IMR-90 (cell line): Measurements from ENCODE around the gene PID1. TPM values are rescaled to one million over a fixed set of nuclear protein-coding genes. Genes with fewer than 3 reads are reported as not detected.

ENCODE experiments used
- ATAC-seq: fragments of 200-7000 bp; cut with Tn5 transposase; 2 replicates; pipeline ENCODE4 v1.9.1; 2020; ENCODE audit warnings: low read depth, mild to moderate bottlenecking, moderate library complexity
- BruUV-seq: library from RNA; stranded (reverse); fragments of 400-500 nt; replicated peaks from 2 replicates; lab custom pipeline; 2021; lab: Mats Ljungman, UMichigan
- CTCF ChIA-PET: fragments of 300-600 bp; formaldehyde crosslinking; extraction: SDS; loops from one replicate; lab custom pipeline; 2021; ENCODE audit warnings: antibody characterized with exemption; lab: Yijun Ruan, JAX
- POLR2A ChIA-PET: fragments of 300-600 bp; sonication (Branson Sonifier 250); formaldehyde crosslinking; loops from one replicate; lab custom pipeline; 2022; ENCODE audit warnings: antibody characterized with exemption; ENCODE audit not compliant: unreplicated experiment; lab: Charles Lee
- DNase-seq: peaks from one replicate; pipeline ENCODE4 v3.0.0; 2013
- H2AFZ ChIP-seq: replicated peaks from 2 replicates; pipeline ENCODE3; 2013; ENCODE audit warnings: low read length, mild to moderate bottlenecking; ENCODE audit not compliant: poor library complexity
- H2AK5ac ChIP-seq: 2 replicates; pipeline ENCODE4 v1.6.1; 2013; ENCODE audit warnings: low read depth, low read length, inconsistent platforms
- H2AK9ac ChIP-seq: replicated peaks from 2 replicates; pipeline ENCODE3; 2013; ENCODE audit warnings: mild to moderate bottlenecking, low read depth, low read length, moderate library complexity; ENCODE audit not compliant: poor library complexity
- H2BK120ac ChIP-seq: 2 replicates; pipeline ENCODE4 v1.6.1; 2013; ENCODE audit warnings: low read depth, low read length, inconsistent platforms
- H2BK15ac ChIP-seq: 3 replicates; pipeline ENCODE4 v1.6.1; 2013; ENCODE audit warnings: low read depth, low read length, inconsistent platforms
- H2BK20ac ChIP-seq: 2 replicates; pipeline ENCODE4 v1.6.1; 2013; ENCODE audit warnings: low read depth, mild to moderate bottlenecking, inconsistent platforms, low read length, moderate library complexity
- H2BK5ac ChIP-seq: 2 replicates; pipeline ENCODE4 v1.6.1; 2013; ENCODE audit warnings: mild to moderate bottlenecking, low read depth, low read length, inconsistent platforms; ENCODE audit not compliant: poor library complexity, severe bottlenecking
- H3K14ac ChIP-seq: replicated peaks from 2 replicates; pipeline ENCODE4 v1.6.1; 2013; ENCODE audit warnings: low read depth, low read length, inconsistent platforms
- H3K18ac ChIP-seq: 2 replicates; pipeline ENCODE4 v1.6.1; 2013; ENCODE audit warnings: low read depth, low read length, control low read depth
- H3K23ac ChIP-seq: 2 replicates; pipeline ENCODE4 v1.6.1; 2013; ENCODE audit warnings: low read depth, low read length, inconsistent platforms
- H3K27ac ChIP-seq: 2 replicates; pipeline ENCODE4 v1.5.1; 2013; ENCODE audit warnings: mild to moderate bottlenecking, control low read depth, low read length; ENCODE audit not compliant: insufficient read depth
- H3K27me3 ChIP-seq: 2 replicates; pipeline ENCODE4 v1.6.1; 2013; ENCODE audit warnings: low read length; ENCODE audit not compliant: control insufficient read depth, insufficient read depth
- H3K36me3 ChIP-seq: 2 replicates; pipeline ENCODE4 v1.6.1; 2013; ENCODE audit warnings: low read length, mixed read lengths; ENCODE audit not compliant: control insufficient read depth, insufficient read depth
- H3K4ac ChIP-seq: 2 replicates; pipeline ENCODE4 v1.6.1; 2013; ENCODE audit warnings: low read depth, low read length, inconsistent platforms
- H3K4me1 ChIP-seq: 2 replicates; pipeline ENCODE4 v1.6.1; 2013; ENCODE audit warnings: low read length, mixed read lengths; ENCODE audit not compliant: control insufficient read depth, insufficient read depth
- H3K4me2 ChIP-seq: 2 replicates; pipeline ENCODE4 v1.6.1; 2013; ENCODE audit warnings: low read depth, mild to moderate bottlenecking, control low read depth, low read length, moderate library complexity
- H3K4me3 ChIP-seq: 2 replicates; pipeline ENCODE4 v1.5.1; 2013; ENCODE audit warnings: low read depth, mild to moderate bottlenecking, control low read depth, low read length, moderate library complexity; ENCODE audit not compliant: insufficient read depth
- H3K56ac ChIP-seq: 2 replicates; pipeline ENCODE4 v1.6.1; 2013; ENCODE audit warnings: low read length, inconsistent platforms; ENCODE audit not compliant: insufficient read depth; ENCODE audit errors: extremely low read depth
- H3K79me1 ChIP-seq, 2 experiments: 2 replicates each; pipeline ENCODE4 v1.6.1; 2013; ENCODE audit warnings: low read length in 2 of 2, inconsistent platforms in 1 of 2, low read depth in 1 of 2
- H3K9ac ChIP-seq: 2 replicates; pipeline ENCODE4 v1.6.1; 2013; ENCODE audit warnings: low read depth, low read length, control low read depth
- H3K9me1 ChIP-seq: 2 replicates; pipeline ENCODE4 v1.6.1; 2013; ENCODE audit warnings: low read length, inconsistent platforms; ENCODE audit not compliant: insufficient read depth
- H3K9me3 ChIP-seq: 2 replicates; pipeline ENCODE4 v1.6.1; 2013; ENCODE audit warnings: low read length; ENCODE audit not compliant: control insufficient read depth, insufficient read depth
- H4K20me1 ChIP-seq: 2 replicates; pipeline ENCODE4 v1.6.1; 2013; ENCODE audit warnings: low read length, inconsistent platforms; ENCODE audit not compliant: insufficient read depth
- H4K5ac ChIP-seq: 2 replicates; pipeline ENCODE4 v1.6.1; 2013; ENCODE audit warnings: mild to moderate bottlenecking, low read depth, low read length, control low read depth
- H4K8ac ChIP-seq, 2 experiments: 2 replicates each; pipeline ENCODE4 v1.6.1; 2013; ENCODE audit warnings: low read depth in 2 of 2, low read length in 2 of 2, control low read depth in 1 of 2, inconsistent platforms in 1 of 2
- H4K91ac ChIP-seq: 2 replicates; pipeline ENCODE4 v1.6.1; 2013; ENCODE audit warnings: low read depth, low read length, inconsistent platforms; ENCODE audit not compliant: insufficient read depth
- BHLHE40 ChIP-seq: fragments of 150-350 bp; IDR thresholded peaks from 2 replicates; pipeline ENCODE4 v1.6.1; 2016; ENCODE audit warnings: mild to moderate bottlenecking, low read depth, low read length
- FOS ChIP-seq: fragments of 150-350 bp; IDR thresholded peaks from 2 replicates; pipeline ENCODE4 v1.6.1; 2016; ENCODE audit warnings: low read depth, low read length
- MAZ ChIP-seq: IDR thresholded peaks from 2 replicates; pipeline ENCODE4 v1.6.1; 2012; ENCODE audit warnings: low read depth, mild to moderate bottlenecking, low read length, improper control_type of control experiment, moderate library complexity, borderline replicate concordance
- RAD21 ChIP-seq: IDR thresholded peaks from 2 replicates; pipeline ENCODE4 v1.6.1; 2012; ENCODE audit warnings: low read length, improper control_type of control experiment
- SMC3 ChIP-seq: fragments of 150-350 bp; IDR thresholded peaks from 2 replicates; pipeline ENCODE4 v1.6.1; 2016; ENCODE audit warnings: low read depth, mild to moderate bottlenecking, antibody characterized with exemption, low read length, moderate library complexity
- WGBS, 2 experiments: methylation state at CpG; one replicate each; pipeline versions ENCODE4 v1.1.5 to v1.1.7; 2013; ENCODE audit warnings: missing lambda C conversion rate in 2 of 2; ENCODE audit not compliant: insufficient read length in 1 of 2; ENCODE audit errors: extremely low coverage in 2 of 2; 5-methylcytosine and 5-hydroxymethylcytosine counted together
- dilution Hi-C: fragments of 300-500 bp; cut with HindIII; formaldehyde crosslinking; loops from one replicate; pipeline ENCODE4 v1.14.3; 2018; ENCODE audit warnings: low sequenced_read_pairs; ENCODE audit not compliant: unreplicated experiment
- in situ Hi-C: fragments of 300-500 bp; cut with MboI; formaldehyde crosslinking; loops from 3 replicates; pipeline ENCODE4 v1.14.3; 2019; ENCODE audit warnings: low sequenced_read_pairs, inconsistent platforms, mixed read lengths
- intact Hi-C: fragments of 100-400 bp; cut with micrococcal nuclease; formaldehyde crosslinking; loops from 2 replicates; pipeline ENCODE4 v1.10.0; 2022
- polyA plus RNA-seq, 3 experiments: library from polyadenylated mRNA; depleted of rRNA; stranded (reverse); fragments of >200 nt; gene quantifications; 2 replicates each; pipeline ENCODE4 v1.2.3, GENCODE V29; 2012; ENCODE audit warnings: low replicate concordance in 1 of 3
- total RNA-seq: library from RNA; depleted of rRNA; stranded (reverse); fragments of >200 nt; gene quantifications from 2 replicates; pipeline ENCODE4 v1.2.3, GENCODE V29; 2012
- TF ChIP-seq, protein P1 (sequence below): fragments of 150-350 bp; IDR thresholded peaks from 2 replicates; pipeline ENCODE4 v1.6.1; 2016; ENCODE audit warnings: low read depth, mild to moderate bottlenecking, low read length, moderate library complexity, borderline replicate concordance

The PID1 gene
- total and polyA plus RNA-seq, 2 of the 4 experiments (the other 2 are of a cell fraction), result 0.90 to 1.9 TPM

DNA sequence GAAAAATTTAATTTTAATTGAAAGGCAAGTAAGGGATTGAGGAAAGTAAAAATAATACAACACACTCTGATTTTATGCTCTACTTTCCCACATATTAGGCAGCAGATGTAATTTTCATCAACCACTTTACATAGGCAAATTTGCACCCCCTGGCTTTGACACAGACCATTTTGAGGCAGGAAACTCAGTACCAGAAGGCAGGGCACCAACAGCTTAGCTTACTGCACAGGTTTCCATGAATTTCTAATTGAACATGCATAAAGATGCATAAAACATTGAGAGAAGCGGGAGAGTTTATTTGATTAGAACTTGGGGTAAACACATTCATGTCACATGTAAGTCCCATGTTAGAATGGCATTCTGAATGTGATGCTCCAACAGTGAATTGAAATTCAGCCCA lies 171.9 kb downstream of the PID1 start:
- Histone ChIP-seq H3K4me2 (no peak overlapping the region), H2BK20ac (no peak overlapping the region), H2BK15ac (no peak overlapping the region), H3K9me3 (peaks cover 10% of the 10 kb centered on the region), H3K14ac (no peak overlapping the region), H3K18ac (no peak overlapping the region), H3K36me3 (no peaks in the 10 kb centered on the region), H2AK9ac (no peak overlapping the region), H3K23ac (no peak overlapping the region), H3K9me1 (no peaks in the 10 kb centered on the region), H4K8ac (no peak overlapping the region), H2AK5ac (no peak overlapping the region), H3K56ac (no peak overlapping the region), H4K91ac (no peak overlapping the region), H3K4ac (no peak overlapping the region), H4K5ac (no peak overlapping the region), H3K4me3 (no peak overlapping the region), H3K79me1 (no peaks in the 10 kb centered on the region), H3K27ac (no peak overlapping the region), H2BK5ac (no peak overlapping the region), H2AFZ (no peak overlapping the region), H3K4me1 (no peaks in the 10 kb centered on the region), H2BK120ac (no peak overlapping the region), H4K20me1 (no peaks in the 10 kb centered on the region), H3K27me3 (no peaks in the 10 kb centered on the region), H3K9ac (no peak overlapping the region)
- POLR2A ChIA-PET, result no interaction called here
- dilution Hi-C loops (no loop called here), in situ Hi-C loops (no loop called here), intact Hi-C loops (no loop called here)
- no peak for TF ChIP-seq RAD21
- TF ChIP-seq BHLHE40, result no peak
- TF ChIP-seq, protein P1, sequence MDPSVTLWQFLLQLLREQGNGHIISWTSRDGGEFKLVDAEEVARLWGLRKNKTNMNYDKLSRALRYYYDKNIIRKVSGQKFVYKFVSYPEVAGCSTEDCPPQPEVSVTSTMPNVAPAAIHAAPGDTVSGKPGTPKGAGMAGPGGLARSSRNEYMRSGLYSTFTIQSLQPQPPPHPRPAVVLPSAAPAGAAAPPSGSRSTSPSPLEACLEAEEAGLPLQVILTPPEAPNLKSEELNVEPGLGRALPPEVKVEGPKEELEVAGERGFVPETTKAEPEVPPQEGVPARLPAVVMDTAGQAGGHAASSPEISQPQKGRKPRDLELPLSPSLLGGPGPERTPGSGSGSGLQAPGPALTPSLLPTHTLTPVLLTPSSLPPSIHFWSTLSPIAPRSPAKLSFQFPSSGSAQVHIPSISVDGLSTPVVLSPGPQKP, result no peak
- no peak for TF ChIP-seq FOS
- TF ChIP-seq SMC3, result no peak
- no peak for TF ChIP-seq MAZ
- WGBS, 2 experiments, result no CpG with 5 or more reads among the region's 1 CpG
- DNase-seq (no peak), ATAC-seq (no peak)
- no TSS peak for BruUV-seq
- CTCF ChIA-PET, result no interaction called here
